ENCODE data around the gene FBXO22. TPM values are rescaled to one million over a fixed set of nuclear protein-coding genes. Genes with fewer than 3 reads are reported as not detected.
"Not testable (repeated sequence)": the region's sequence is repeated elsewhere in the genome, so short reads cannot be mapped to it uniquely, and the experiment has no call there.

Gene FBXO22
- total RNA-seq, 2 experiments from 2014 or later, result 5.4 to 7.4 TPM

GRCh38 chr15:75982468-75982867, 78.8 kb downstream of the FBXO22 start:
- Mint-ChIP-seq H3K36me3 (ENCODE audit: low read depth) (no peaks in the 10 kb centered on the region), H3K27me3 (peaks cover 21% of the 10 kb centered on the region), H3K9me3 (no peaks in the 10 kb centered on the region), H3K27ac (no peak overlapping the region), H3K4me3 (no peak overlapping the region), H3K4me1 (ENCODE audit: low read depth) (no peaks in the 10 kb centered on the region)
- ATAC-seq (ENCODE audit: poor library complexity) (no peak), DNase-seq (no peak)
- H3K36me3 ChIP-seq (ENCODE audit: insufficient read depth, low read length), result no peaks in the 10 kb centered on the region
- H3K9me3 ChIP-seq (ENCODE audit: control insufficient read depth in 1 of 2, insufficient read depth in 1 of 2, low read length in 2 of 2), result peaks cover 0 to under 1% of the 10 kb centered on the region in 2 experiments
- H3K4me1 ChIP-seq (ENCODE audit: insufficient read depth, low read length), result no peaks in the 10 kb centered on the region
- H3K27ac ChIP-seq (ENCODE audit: low read depth in 1 of 2, low read length in 2 of 2), result no peak overlapping the region
- intact Hi-C loops (cut with DNase I, micrococcal nuclease), result no loop called here
- no peak overlapping the region for H3K4me3 ChIP-seq (ENCODE audit: low read length)
- peaks cover 0 to 6% of the 10 kb centered on the region in 2 experiments for H3K27me3 ChIP-seq (ENCODE audit: control insufficient read depth in 1 of 2, insufficient read depth in 2 of 2, low read length in 2 of 2)
- TF ChIP-seq CTCF (IDR thresholded peaks at IDR 0.05), result no peak
- POLR2A ChIA-PET, result no interaction called here
- CTCF ChIA-PET, result interaction anchor here (1.4 kb wide), 1 partner anchor 11 kb away, joined by 3 read pairs; no protein-coding TSS in a partner anchor

GRCh38 chr15:75984706-75985105, 81.0 kb downstream of the FBXO22 start:
- H3K4me3 Mint-ChIP-seq; H3K27me3 Mint-ChIP-seq; H3K27ac Mint-ChIP-seq; H3K4me3 ChIP-seq (ENCODE audit: low read length); DNase-seq; CTCF ChIA-PET; ATAC-seq (ENCODE audit: poor library complexity); H3K27me3 ChIP-seq (ENCODE audit: control insufficient read depth in 1 of 2, insufficient read depth in 2 of 2, low read length in 2 of 2); H3K4me1 Mint-ChIP-seq (ENCODE audit: low read depth); H3K9me3 ChIP-seq (ENCODE audit: control insufficient read depth in 1 of 2, insufficient read depth in 1 of 2, low read length in 2 of 2); H3K36me3 Mint-ChIP-seq (ENCODE audit: low read depth); H3K4me1 ChIP-seq (ENCODE audit: insufficient read depth, low read length); intact Hi-C loops (cut with DNase I, micrococcal nuclease); H3K36me3 ChIP-seq (ENCODE audit: insufficient read depth, low read length); POLR2A ChIA-PET; H3K27ac ChIP-seq (ENCODE audit: low read depth in 1 of 2, low read length in 2 of 2); H3K9me3 Mint-ChIP-seq: not testable (repeated sequence)

- no peak overlapping the region for H3K4me3 ChIP-seq (ENCODE audit: low read length)
- DNase-seq, result no peak
- H3K36me3 Mint-ChIP-seq (ENCODE audit: low read depth), result no peaks in the 10 kb centered on the region
- ChIA-PET POLR2A (no interaction called here), CTCF (no interaction called here)
- no peaks in the 10 kb centered on the region for H3K27me3 Mint-ChIP-seq
- H3K27ac ChIP-seq (ENCODE audit: low read depth in 1 of 2, low read length in 2 of 2), result no peak overlapping the region
- H3K4me1 Mint-ChIP-seq (ENCODE audit: low read depth), result no peaks in the 10 kb centered on the region
- H3K4me3 Mint-ChIP-seq, result no peak overlapping the region
- TF ChIP-seq CTCF (IDR thresholded peaks at IDR 0.05), result no peak
- peaks cover 0 to 3% of the 10 kb centered on the region in 2 experiments for H3K27me3 ChIP-seq (ENCODE audit: control insufficient read depth in 1 of 2, insufficient read depth in 2 of 2, low read length in 2 of 2)
- H3K27ac Mint-ChIP-seq, result no peak overlapping the region
- intact Hi-C loops (cut with DNase I, micrococcal nuclease), result no loop called here
- H3K9me3 ChIP-seq (ENCODE audit: control insufficient read depth in 1 of 2, insufficient read depth in 1 of 2, low read length in 2 of 2), result no peaks in the 10 kb centered on the region
- no peaks in the 10 kb centered on the region for H3K4me1 ChIP-seq (ENCODE audit: insufficient read depth, low read length)
- H3K36me3 ChIP-seq (ENCODE audit: insufficient read depth, low read length), result no peaks in the 10 kb centered on the region
- ATAC-seq (ENCODE audit: poor library complexity), result no peak
- no peaks in the 10 kb centered on the region for H3K9me3 Mint-ChIP-seq
These were observed 82.3 kb downstream of the FBXO22 start for GRCh38 chr15:75985971-75986370.

GRCh38 chr15:75989045-75989444, 85.4 kb downstream of the FBXO22 start:
- Mint-ChIP-seq H3K27me3 (peaks cover 7% of the 10 kb centered on the region), H3K4me1 (ENCODE audit: low read depth) (no peaks in the 10 kb centered on the region), H3K27ac (no peak overlapping the region), H3K36me3 (ENCODE audit: low read depth) (peaks cover 4% of the 10 kb centered on the region), H3K9me3 (peaks cover 5% of the 10 kb centered on the region), H3K4me3 (no peak overlapping the region)
- Histone ChIP-seq H3K9me3 (ENCODE audit: control insufficient read depth in 1 of 2, insufficient read depth in 1 of 2, low read length in 2 of 2) (peaks cover 3 to 6% of the 10 kb centered on the region in 2 experiments), H3K27me3 (ENCODE audit: control insufficient read depth in 1 of 2, insufficient read depth in 2 of 2, low read length in 2 of 2) (no peaks in the 10 kb centered on the region), H3K4me1 (ENCODE audit: insufficient read depth, low read length) (no peaks in the 10 kb centered on the region), H3K36me3 (ENCODE audit: insufficient read depth, low read length) (no peaks in the 10 kb centered on the region), H3K4me3 (ENCODE audit: low read length) (no peak overlapping the region), H3K27ac (ENCODE audit: low read depth in 1 of 2, low read length in 2 of 2) (no peak overlapping the region)
- ATAC-seq (ENCODE audit: poor library complexity), result no peak
- TF ChIP-seq CTCF (IDR thresholded peaks at IDR 0.05), result no peak
- no peak for DNase-seq
- POLR2A ChIA-PET, result no interaction called here
- CTCF ChIA-PET, result no interaction called here
- intact Hi-C loops (cut with DNase I, micrococcal nuclease), result no loop called here

Data from CD4-positive, alpha-beta T cell (primary cell).